Common myeloid progenitor, CD34-positive (primary cell): ENCODE results near the gene TSPAN17.

ENCODE experiments used
- CTCF ChIA-PET: fragments of 350-600 bp; sonication (Branson Sonifier 250); formaldehyde crosslinking; loops from one replicate; lab custom pipeline; 2021; ENCODE audit warnings: antibody characterized with exemption; lab: Charles Lee
- POLR2A ChIA-PET: fragments of 350-600 bp; sonication (Branson Sonifier 250); formaldehyde crosslinking; loops from one replicate; lab custom pipeline; 2021; ENCODE audit warnings: antibody characterized with exemption; lab: Charles Lee
- DNase-seq, 3 donors: peaks; one replicate each; pipeline versions ENCODE4 v3.0.0 to v3.0.0-alpha.2; 2013
- H3K27ac ChIP-seq, 2 experiments: 1 replicate in 1 of 2; 2 replicates in 1 of 2; pipeline ENCODE4 v1.7.0; 2013; ENCODE audit warnings: inconsistent platforms in 2 of 2, low read length in 2 of 2, mild to moderate bottlenecking in 2 of 2, low read depth in 1 of 2, moderate library complexity in 1 of 2; ENCODE audit not compliant: severe bottlenecking in 2 of 2, insufficient read depth in 1 of 2, poor library complexity in 1 of 2
- H3K27me3 ChIP-seq, 5 experiments: replicated peaks in 2 of 5; 1 replicate in 3 of 5; 2 replicates in 2 of 5; pipeline versions ENCODE4 v1.6.1 to v1.7.0; 2013; ENCODE audit warnings: low read length in 4 of 5, mild to moderate bottlenecking in 2 of 5, moderate library complexity in 2 of 5, inconsistent platforms in 1 of 5; ENCODE audit not compliant: insufficient read depth in 5 of 5, control insufficient read depth in 4 of 5
- H3K36me3 ChIP-seq, 4 experiments: 1 replicate in 2 of 4; 2 replicates in 2 of 4; pipeline versions ENCODE4 v1.6.1 to v1.7.0; 2013; ENCODE audit warnings: low read length in 3 of 4, control low read depth in 1 of 4, mild to moderate bottlenecking in 1 of 4; ENCODE audit not compliant: control insufficient read depth in 4 of 4, insufficient read depth in 4 of 4
- H3K4me1 ChIP-seq, 4 experiments: 1 replicate in 3 of 4; 2 replicates in 1 of 4; pipeline versions ENCODE4 v1.6.1 to v1.7.1; 2013; ENCODE audit warnings: low read length in 3 of 4, mild to moderate bottlenecking in 3 of 4, control low read depth in 1 of 4, inconsistent platforms in 1 of 4, moderate library complexity in 1 of 4; ENCODE audit not compliant: control insufficient read depth in 4 of 4, insufficient read depth in 4 of 4; ENCODE audit errors: control extremely low read depth in 1 of 4
- H3K4me3 ChIP-seq, 7 experiments: 1 replicate in 4 of 7; 2 replicates in 3 of 7; pipeline versions ENCODE4 v1.5.1 to v1.7.0; 2013; ENCODE audit warnings: mild to moderate bottlenecking in 7 of 7, low read length in 6 of 7, moderate library complexity in 6 of 7, inconsistent platforms in 2 of 7, low read depth in 2 of 7, control low read depth in 1 of 7; ENCODE audit not compliant: insufficient read depth in 4 of 7, control insufficient read depth in 1 of 7; ENCODE audit errors: extremely low read depth in 1 of 7
- H3K9me3 ChIP-seq, 5 experiments: 1 replicate in 4 of 5; 2 replicates in 1 of 5; pipeline versions ENCODE4 v1.6.1 to v1.7.1; 2013; ENCODE audit warnings: low read length in 4 of 5, mild to moderate bottlenecking in 2 of 5, inconsistent platforms in 1 of 5, low read depth in 1 of 5, moderate library complexity in 1 of 5; ENCODE audit not compliant: control insufficient read depth in 4 of 5, insufficient read depth in 2 of 5; ENCODE audit errors: control extremely low read depth in 1 of 5
- WGBS: methylation state at CpG from one replicate; pipeline ENCODE4 v1.1.5; 2013; ENCODE audit not compliant: insufficient coverage; 5-methylcytosine and 5-hydroxymethylcytosine counted together

Gene TSPAN17

DNA sequence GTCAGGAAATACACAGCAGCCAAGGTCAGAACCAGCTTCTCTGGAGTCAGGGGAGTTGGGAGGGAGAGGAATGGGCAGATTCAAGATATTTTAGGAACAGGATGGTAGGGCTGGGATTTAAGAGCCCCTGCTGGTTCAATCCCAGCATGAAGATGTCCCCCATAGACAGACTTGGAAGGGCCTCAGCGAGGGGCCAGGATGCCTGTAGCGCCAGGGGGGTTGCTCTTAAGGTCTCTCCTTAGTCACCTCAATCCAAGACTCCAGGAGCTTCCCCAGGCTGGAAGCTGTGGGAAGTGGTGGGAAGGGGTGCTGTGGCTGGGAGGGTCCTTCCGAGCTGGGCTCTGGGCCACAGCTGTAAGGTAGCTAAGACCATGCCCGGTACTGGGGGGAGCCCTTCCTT, 8.1 kb upstream of the TSPAN17 start:
- POLR2A ChIA-PET = no interaction called here
- CTCF ChIA-PET = interaction anchor here (0.9 to 1.7 kb wide), 3 partner anchors 8 to 22 kb away, joined by 3 to 4 read pairs (median 3); partner anchors contain the start of gene EIF4E1B
- DNase-seq = no peak
- 68% methylated on average over 2 of the region's 4 CpGs for WGBS
- no peaks in the 10 kb centered on the region for H3K4me1 ChIP-seq
- H3K4me3 ChIP-seq = no peak overlapping the region
- H3K36me3 ChIP-seq = no peaks in the 10 kb centered on the region
- peaks cover 0 to 16% (median 10%) of the 10 kb centered on the region in 5 experiments for H3K27me3 ChIP-seq
- H3K27ac ChIP-seq = no peak overlapping the region
- peaks cover 0 to 4% (median 0%) of the 10 kb centered on the region in 5 experiments for H3K9me3 ChIP-seq

DNA sequence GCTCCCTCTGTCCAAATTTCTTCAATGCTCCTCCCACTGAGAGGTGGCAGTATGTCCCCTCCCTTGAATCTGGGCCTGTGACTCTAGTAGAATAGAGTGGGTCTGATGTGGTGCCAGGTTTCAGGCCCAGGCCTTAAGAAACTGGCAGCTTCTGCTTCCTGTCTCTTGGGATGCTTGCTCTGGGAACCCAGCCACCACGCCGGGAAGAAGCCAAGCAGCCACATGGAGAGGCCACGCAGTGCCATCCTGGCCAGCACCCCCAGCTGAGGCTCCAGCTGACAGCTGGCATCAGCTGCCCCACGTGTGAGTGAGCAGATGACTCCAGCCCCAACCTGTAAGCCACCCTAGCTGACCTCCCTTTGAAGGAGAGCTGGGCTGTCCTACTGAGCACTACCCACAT, 7.3 kb upstream of the TSPAN17 start:
- H3K36me3 ChIP-seq = no peaks in the 10 kb centered on the region
- H3K9me3 ChIP-seq = peaks cover 0 to 4% (median 0%) of the 10 kb centered on the region in 5 experiments
- no peak for DNase-seq
- H3K4me3 ChIP-seq = no peak overlapping the region
- no peaks in the 10 kb centered on the region for H3K4me1 ChIP-seq
- ChIA-PET POLR2A (no interaction called here), CTCF (interaction anchor here (0.9 to 1.8 kb wide), 3 partner anchors 9 to 22 kb away, joined by 3 to 8 read pairs (median 4); partner anchors contain the start of gene EIF4E1B)
- H3K27ac ChIP-seq = no peak overlapping the region
- 96% methylated on average over 3 of the region's 4 CpGs for WGBS
- peaks cover 0 to 12% (median 10%) of the 10 kb centered on the region in 5 experiments for H3K27me3 ChIP-seq

DNA sequence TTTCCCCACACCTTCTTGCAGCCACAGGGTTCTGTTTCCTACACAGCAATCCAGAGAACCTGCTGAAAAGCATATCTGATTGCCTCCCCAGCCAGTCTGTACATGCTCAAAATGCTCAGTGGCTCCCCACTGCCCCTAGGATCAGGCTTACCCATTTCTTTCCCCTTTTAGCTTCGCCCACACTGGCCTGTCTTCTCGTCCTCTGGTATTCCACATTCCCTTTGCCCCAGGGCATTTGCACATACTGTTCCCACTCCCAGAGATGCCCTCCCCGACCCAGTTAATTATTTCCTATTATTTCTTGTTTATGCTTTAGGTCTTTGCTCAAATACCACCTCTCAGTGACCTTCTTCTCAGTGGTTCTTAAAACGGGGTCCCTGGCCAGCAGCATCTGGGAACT, 6.7 kb upstream of the TSPAN17 start:
- H3K4me3 ChIP-seq = no peak overlapping the region
- peaks cover 0 to under 1% (median 0%) of the 10 kb centered on the region in 5 experiments for H3K9me3 ChIP-seq
- peaks cover 0 to 7% (median 4%) of the 10 kb centered on the region in 5 experiments for H3K27me3 ChIP-seq
- no peak overlapping the region for H3K27ac ChIP-seq
- DNase-seq = no peak
- H3K36me3 ChIP-seq = no peaks in the 10 kb centered on the region
- ChIA-PET CTCF (interaction anchor here (0.9 to 1.8 kb wide), 3 partner anchors 10 to 17 kb away, joined by 3 to 8 read pairs (median 4); partner anchors contain the start of genes EIF4E1B and SNCB), POLR2A (interaction anchor here (0.7 kb wide), 1 partner anchor 1572 kb away, joined by 3 read pairs; no protein-coding TSS in a partner anchor)
- 100% methylated on average over 3 of the region's 4 CpGs for WGBS
- H3K4me1 ChIP-seq = no peaks in the 10 kb centered on the region

DNA sequence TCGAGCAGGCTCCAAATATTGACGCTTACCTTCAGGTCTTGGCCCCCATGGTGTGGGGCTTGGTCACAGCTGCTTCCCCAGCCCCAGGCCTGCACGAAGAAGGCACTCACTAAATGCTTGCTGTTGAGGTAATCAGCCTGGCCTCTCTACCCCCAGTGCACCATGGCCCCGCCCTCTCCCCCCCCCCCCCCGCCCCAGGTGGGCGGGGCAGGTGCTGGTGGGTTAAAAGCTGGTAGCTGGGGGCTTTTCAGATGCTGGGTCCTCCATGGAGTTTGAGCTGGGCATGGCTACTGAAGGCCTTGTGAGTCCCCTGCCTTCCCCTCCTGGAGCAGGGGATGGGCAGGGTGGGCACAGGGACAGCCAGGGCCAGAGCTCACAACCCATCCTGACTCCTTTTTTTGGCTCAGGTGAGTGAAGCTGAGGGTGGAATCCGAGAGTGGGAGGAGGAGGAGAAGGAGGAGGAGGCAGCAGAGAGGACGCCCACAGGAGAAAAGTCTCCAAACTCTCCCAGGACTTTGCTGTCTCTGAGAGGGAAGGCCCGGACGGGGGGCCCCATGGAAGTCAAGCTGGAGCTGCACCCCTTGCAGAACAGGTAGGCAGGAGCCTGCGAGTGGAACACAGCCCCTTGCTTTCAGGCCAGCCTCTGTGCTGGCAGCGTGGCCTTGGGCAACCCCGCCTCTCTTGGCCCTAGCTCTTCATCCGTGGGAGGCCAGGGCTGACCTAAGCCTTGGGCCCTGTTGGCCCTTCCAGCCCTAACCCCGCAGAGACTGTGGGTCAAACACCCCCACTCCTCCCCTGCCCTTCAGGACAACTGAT, 4.4 kb upstream of the TSPAN17 start:
- Histone ChIP-seq H3K27me3 (peaks cover 0 to 3% (median 0%) of the 10 kb centered on the region in 5 experiments), H3K9me3 (no peaks in the 10 kb centered on the region), H3K4me1 (peaks cover 0 to 12% (median 9%) of the 10 kb centered on the region in 4 experiments), H3K27ac (no peak overlapping the region), H3K36me3 (no peaks in the 10 kb centered on the region), H3K4me3 (no peak overlapping the region)
- POLR2A ChIA-PET = no interaction called here
- DNase-seq = no peak
- WGBS = 87% methylated on average over 10 of the region's 15 CpGs
- CTCF ChIA-PET = interaction anchor here (1.3 kb wide), 1 partner anchor 15 kb away, joined by 5 read pairs; no protein-coding TSS in a partner anchor

DNA sequence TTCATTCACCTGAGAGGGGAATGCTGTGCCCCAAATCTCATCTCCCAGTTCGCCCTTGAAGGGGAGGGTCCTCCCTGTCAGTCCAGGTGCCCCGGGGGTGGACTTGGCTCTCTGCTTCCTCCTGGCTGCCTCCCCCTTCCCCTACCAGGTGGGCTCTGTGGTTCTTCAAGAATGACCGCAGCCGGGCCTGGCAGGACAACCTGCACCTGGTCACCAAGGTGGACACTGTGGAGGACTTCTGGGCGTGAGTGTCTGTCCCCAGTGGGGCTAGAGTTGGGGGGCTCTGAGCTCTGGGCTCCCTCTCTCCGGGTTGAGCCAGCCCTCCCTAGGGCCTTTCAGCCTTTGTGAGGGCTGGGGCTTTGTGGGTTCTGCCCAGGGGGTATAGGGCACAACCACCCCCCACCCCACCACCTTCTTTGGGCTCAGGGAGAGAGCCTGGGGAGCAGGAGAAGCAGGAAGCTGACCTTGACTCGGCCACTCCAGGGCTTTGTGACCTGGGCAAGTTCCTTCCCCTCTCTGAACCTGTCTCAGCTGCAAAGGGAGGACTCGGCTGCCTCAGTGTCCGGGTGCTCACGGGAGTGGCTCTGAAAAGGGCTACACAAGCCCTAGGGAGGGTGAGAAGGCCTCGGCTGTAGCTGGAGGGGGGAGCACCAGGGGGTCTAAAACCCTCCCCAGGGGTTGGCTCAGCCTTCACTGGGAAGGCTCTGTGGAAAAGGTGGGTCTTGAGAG, 3.6 kb upstream of the TSPAN17 start:
- DNase-seq = no peak
- peaks cover 0 to 20% (median 17%) of the 10 kb centered on the region in 4 experiments for H3K4me1 ChIP-seq
- no peaks in the 10 kb centered on the region for H3K27me3 ChIP-seq
- ChIA-PET POLR2A (no interaction called here), CTCF (interaction anchor here (1.3 kb wide), 1 partner anchor 14 kb away, joined by 5 read pairs; no protein-coding TSS in a partner anchor)
- H3K4me3 ChIP-seq = no peak overlapping the region
- no peaks in the 10 kb centered on the region for H3K36me3 ChIP-seq
- no peak overlapping the region for H3K27ac ChIP-seq
- WGBS = 95% methylated on average over 6 of the region's 11 CpGs
- no peaks in the 10 kb centered on the region for H3K9me3 ChIP-seq

DNA sequence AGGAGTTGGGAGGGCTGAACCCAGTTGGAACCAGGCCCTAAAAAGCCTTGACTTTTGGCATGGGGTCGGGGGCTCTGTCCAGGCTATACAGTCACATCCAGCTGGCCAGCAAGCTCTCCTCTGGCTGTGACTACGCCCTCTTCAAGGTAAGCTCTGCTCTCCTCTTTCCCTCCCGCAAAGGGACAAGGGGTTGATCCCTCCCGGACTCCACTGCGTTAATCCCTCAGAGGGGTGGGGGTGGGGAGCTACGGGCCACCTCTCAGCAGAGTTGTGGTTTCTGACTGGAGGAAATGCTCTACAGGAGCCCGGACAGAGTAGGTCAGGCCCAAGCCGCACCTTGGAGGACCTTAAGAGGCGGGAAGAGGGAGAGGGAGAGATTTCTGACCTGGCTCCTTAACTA, 3.0 kb upstream of the TSPAN17 start:
- H3K9me3 ChIP-seq = no peaks in the 10 kb centered on the region
- peaks cover 0 to 26% (median 23%) of the 10 kb centered on the region in 4 experiments for H3K4me1 ChIP-seq
- H3K27ac ChIP-seq = no peak overlapping the region
- ChIA-PET CTCF (interaction anchor here (1.3 kb wide), 1 partner anchor 14 kb away, joined by 5 read pairs; no protein-coding TSS in a partner anchor), POLR2A (no interaction called here)
- no peak overlapping the region for H3K4me3 ChIP-seq
- WGBS = 96% methylated on average over 3 of the region's 9 CpGs
- H3K27me3 ChIP-seq = no peaks in the 10 kb centered on the region
- no peaks in the 10 kb centered on the region for H3K36me3 ChIP-seq
- DNase-seq = no peak
